Chondrocyte (in vitro differentiated cells): Measurements from ENCODE around the gene RNF135. TPM values are rescaled to one million over a fixed set of nuclear protein-coding genes. Genes with fewer than 3 reads are reported as not detected.
"Not testable (repeated sequence)": the region's sequence is repeated elsewhere in the genome, so short reads cannot be mapped to it uniquely, and the experiment has no call there.

Experiments
- DNase-seq: peaks from one replicate; pipeline ENCODE4 v3.0.0; 2021; ENCODE audit warnings: mixed read lengths, low spot score
- H3K27ac Mint-ChIP-seq: one replicate; pipeline ENCODE4 v1.8.0; 2021; ENCODE audit warnings: mild to moderate bottlenecking, moderate library complexity, mixed read lengths; ENCODE audit not compliant: unreplicated experiment
- H3K27me3 Mint-ChIP-seq: 2 replicates; pipeline ENCODE4 v1.8.0; 2021; ENCODE audit warnings: low read depth, mixed read lengths
- H3K36me3 Mint-ChIP-seq: 2 replicates; pipeline ENCODE4 v1.8.0; 2021; ENCODE audit warnings: low read depth, mixed read lengths
- H3K4me1 Mint-ChIP-seq: 2 replicates; pipeline ENCODE4 v1.8.0; 2021; ENCODE audit warnings: low read depth, mild to moderate bottlenecking, mixed read lengths
- H3K4me3 Mint-ChIP-seq: one replicate; pipeline ENCODE4 v1.8.0; 2021; ENCODE audit warnings: mild to moderate bottlenecking, moderate library complexity, mixed read lengths; ENCODE audit not compliant: unreplicated experiment
- H3K9me3 Mint-ChIP-seq: 2 replicates; pipeline ENCODE4 v1.8.0; 2021; ENCODE audit warnings: low read depth, mixed read lengths
- total RNA-seq: library from RNA; stranded (reverse); gene quantifications from 3 replicates; pipeline ENCODE4 v1.2.1, GENCODE V29; 2021
- TF ChIP-seq, protein P1 (sequence below): fragments of 200-600 bp; sonication (generic); IDR thresholded peaks from 2 replicates; pipeline ENCODE4 v1.5.0; 2021; ENCODE audit warnings: antibody characterized with exemption, mild to moderate bottlenecking, moderate library complexity

RNF135 gene
- total RNA-seq, 1 donor from 2014 or later: 15.0 TPM

DNA sequence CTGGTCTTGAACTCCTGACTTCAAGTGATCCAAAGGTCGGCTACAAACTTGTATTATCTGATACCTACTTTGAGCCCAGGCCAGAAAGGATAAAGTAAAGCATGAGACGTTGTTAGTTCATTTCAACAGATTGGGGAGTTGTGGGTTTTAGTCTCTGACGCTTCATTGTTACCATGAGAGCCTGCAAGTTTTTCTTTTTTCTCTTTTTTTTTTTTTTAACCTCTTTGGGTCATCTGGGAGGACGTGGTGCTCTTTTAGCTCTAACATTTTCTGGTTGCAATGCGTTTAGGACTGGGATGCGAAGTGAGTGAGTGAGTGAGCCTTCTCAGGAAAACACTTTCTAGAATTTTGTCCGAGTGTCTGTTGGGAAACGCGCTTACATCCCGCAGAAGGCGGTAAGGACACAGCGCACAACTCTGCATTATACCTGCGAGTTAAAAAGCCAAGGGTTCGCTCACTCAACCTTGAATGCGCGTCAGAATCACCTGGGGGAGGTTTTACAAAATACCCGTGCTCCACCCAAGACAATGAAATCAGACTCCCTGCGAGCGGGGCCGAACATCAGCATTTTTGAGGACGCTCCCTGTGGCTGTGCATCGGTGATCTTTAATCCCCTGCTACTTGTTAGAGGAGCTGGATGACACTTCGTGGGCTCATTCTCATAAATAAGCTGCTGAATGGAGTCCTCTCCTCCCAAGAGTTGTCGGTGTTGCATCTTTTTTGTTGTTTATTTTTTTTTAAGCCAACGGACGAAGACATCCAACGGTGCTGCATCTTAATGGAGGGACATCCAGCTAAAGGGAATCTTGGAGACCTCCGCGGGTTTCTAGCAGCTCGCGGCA, 629 bp upstream of the RNF135 start:
- TF ChIP-seq, protein P1, sequence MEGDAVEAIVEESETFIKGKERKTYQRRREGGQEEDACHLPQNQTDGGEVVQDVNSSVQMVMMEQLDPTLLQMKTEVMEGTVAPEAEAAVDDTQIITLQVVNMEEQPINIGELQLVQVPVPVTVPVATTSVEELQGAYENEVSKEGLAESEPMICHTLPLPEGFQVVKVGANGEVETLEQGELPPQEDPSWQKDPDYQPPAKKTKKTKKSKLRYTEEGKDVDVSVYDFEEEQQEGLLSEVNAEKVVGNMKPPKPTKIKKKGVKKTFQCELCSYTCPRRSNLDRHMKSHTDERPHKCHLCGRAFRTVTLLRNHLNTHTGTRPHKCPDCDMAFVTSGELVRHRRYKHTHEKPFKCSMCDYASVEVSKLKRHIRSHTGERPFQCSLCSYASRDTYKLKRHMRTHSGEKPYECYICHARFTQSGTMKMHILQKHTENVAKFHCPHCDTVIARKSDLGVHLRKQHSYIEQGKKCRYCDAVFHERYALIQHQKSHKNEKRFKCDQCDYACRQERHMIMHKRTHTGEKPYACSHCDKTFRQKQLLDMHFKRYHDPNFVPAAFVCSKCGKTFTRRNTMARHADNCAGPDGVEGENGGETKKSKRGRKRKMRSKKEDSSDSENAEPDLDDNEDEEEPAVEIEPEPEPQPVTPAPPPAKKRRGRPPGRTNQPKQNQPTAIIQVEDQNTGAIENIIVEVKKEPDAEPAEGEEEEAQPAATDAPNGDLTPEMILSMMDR: no peak
- no peaks in the 10 kb centered on the region for H3K27me3 Mint-ChIP-seq
- H3K9me3 Mint-ChIP-seq: peaks cover 4% of the 10 kb centered on the region
- peaks cover 26% of the 10 kb centered on the region for H3K4me1 Mint-ChIP-seq
- DNase-seq: no peak
- H3K4me3 Mint-ChIP-seq: peak overlapping the region; percentile 96
- H3K36me3 Mint-ChIP-seq: peaks cover 3% of the 10 kb centered on the region
- peak overlapping the region; percentile 99 for H3K27ac Mint-ChIP-seq

DNA sequence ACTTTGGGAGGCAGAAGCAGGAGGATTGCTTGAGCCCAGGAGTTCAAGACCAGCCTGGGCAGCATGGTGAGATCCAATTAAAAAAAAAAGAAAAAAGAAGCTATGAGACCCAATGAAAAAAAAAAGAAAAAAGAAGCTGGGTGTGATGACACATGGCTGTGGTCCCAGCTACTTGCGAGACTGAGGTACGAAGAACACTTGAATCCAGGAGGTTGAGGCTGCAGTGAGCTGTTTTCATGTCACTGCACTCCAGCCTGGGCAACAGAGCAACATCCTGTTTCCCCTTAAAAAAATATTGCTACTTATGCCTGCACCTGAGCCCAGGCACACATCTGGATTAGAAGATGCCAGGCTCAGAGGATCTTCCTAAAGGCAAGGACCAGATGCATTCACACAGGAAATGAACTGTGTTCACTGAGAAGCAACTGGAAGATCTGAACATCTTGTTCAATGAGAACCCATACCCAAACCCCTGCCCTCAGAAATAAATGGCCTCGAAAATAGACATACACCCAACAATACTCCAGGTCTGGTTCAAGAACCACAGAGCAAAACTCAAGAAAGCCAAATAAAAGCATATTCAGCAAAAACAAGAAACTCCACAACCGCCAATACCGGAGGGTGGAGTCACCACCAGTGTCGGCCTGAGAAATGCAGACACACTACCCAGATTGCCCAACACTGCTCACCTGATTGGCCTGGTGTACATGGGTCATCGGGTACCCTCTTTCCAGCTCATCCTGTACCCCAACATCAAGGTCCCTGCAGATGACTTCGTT, 4.4 kb downstream of the RNF135 start:
- H3K27ac Mint-ChIP-seq: no peak overlapping the region
- H3K36me3 Mint-ChIP-seq: peaks cover 7% of the 10 kb centered on the region
- H3K4me1 Mint-ChIP-seq: peaks cover 22% of the 10 kb centered on the region
- no peak overlapping the region for H3K4me3 Mint-ChIP-seq
- no peak for DNase-seq
- peaks cover 6% of the 10 kb centered on the region for H3K9me3 Mint-ChIP-seq
- TF ChIP-seq, protein P1: no peak
- no peaks in the 10 kb centered on the region for H3K27me3 Mint-ChIP-seq

DNA sequence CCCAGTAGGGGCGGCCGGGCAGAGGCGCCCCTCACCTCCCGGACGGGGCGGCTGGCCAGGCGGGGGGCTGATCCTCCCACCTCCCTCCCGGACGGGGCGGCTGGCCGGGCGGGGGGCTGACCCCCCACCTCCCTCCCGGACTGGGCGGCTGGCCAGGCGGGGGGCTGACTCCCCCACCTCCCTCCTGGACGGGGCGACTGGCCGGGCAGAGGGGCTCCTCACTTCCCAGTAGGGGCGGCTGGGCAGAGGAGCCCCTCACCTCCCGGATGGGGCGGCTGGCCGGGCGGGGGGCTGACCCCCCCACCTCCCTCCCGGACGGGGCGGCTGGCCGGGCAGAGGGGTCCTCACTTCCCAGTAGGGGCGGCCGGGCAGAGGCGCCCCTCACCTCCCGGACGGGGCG, 9.1 kb downstream of the RNF135 start:
- H3K27me3 Mint-ChIP-seq, DNase-seq, H3K27ac Mint-ChIP-seq, H3K9me3 Mint-ChIP-seq, H3K36me3 Mint-ChIP-seq, H3K4me1 Mint-ChIP-seq, H3K4me3 Mint-ChIP-seq: not testable (repeated sequence)

DNA sequence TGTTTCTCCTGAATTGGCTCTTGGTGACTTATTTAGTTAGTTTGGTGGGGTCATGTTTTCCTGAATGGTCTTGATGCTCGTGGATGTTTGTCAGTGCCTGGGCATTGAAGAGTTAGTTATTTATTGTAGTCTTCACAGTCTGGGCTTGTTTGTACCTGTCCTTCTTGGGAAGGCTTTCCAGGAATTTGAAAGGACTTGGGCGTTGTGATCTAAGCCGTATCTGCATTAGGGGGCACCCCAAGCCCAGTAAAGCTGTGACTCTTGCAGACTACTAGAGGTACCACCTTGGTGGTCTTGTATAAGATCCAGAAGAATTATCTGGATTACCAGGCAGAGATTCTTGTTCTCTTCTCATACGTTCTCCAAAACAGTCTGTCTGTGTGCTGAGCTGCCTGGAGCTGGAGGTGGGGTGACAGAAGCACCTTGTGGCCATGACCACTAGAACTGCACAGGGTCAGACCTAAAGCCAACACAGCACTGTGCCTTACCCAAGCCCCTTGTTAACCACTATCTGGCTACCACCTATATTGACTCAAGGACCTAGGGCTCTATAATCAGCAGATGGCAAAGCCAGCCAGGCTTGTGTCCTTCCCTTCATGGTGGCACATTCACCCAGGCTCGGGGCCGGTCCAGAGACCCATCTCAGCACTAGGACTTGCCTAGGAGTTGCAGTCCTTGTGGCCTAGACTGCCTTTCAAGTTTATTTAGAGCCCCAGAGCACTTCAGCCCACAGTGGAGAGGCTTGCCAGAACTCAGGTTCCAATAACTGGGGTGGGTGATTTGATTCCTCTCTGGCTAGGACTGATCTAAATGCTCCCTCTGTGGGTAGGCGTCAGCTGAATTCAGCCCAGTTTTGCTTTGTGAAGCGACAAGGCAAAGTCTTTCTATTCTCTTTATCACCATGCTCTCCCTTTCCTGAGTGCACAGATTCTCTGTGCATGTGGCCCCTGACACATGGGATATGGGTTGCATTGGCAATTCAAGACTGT, 11.0 kb downstream of the RNF135 start:
- no peak overlapping the region for H3K4me3 Mint-ChIP-seq
- H3K27me3 Mint-ChIP-seq: no peaks in the 10 kb centered on the region
- H3K27ac Mint-ChIP-seq: no peak overlapping the region
- TF ChIP-seq, protein P1: no peak
- no peak for DNase-seq
- H3K9me3 Mint-ChIP-seq: no peaks in the 10 kb centered on the region
- H3K4me1 Mint-ChIP-seq: no peaks in the 10 kb centered on the region
- peaks cover 12% of the 10 kb centered on the region for H3K36me3 Mint-ChIP-seq

- Mint-ChIP-seq H3K4me3 (no peak overlapping the region), H3K27me3 (no peaks in the 10 kb centered on the region), H3K4me1 (no peaks in the 10 kb centered on the region), H3K9me3 (no peaks in the 10 kb centered on the region), H3K27ac (no peak overlapping the region), H3K36me3 (peaks cover 15% of the 10 kb centered on the region)
- TF ChIP-seq, protein P1: no peak
- DNase-seq: no peak
These were observed 12.0 kb downstream of the RNF135 start for GRCh38 chr17:30982855-30983254.
